Measurements from ENCODE around the gene SEC31A. TPM values are rescaled to one million over a fixed set of nuclear protein-coding genes. Genes with fewer than 3 reads are reported as not detected.
"Not testable (repeated sequence)": the region's sequence is repeated elsewhere in the genome, so short reads cannot be mapped to it uniquely, and the experiment has no call there.

The SEC31A gene, protein sequence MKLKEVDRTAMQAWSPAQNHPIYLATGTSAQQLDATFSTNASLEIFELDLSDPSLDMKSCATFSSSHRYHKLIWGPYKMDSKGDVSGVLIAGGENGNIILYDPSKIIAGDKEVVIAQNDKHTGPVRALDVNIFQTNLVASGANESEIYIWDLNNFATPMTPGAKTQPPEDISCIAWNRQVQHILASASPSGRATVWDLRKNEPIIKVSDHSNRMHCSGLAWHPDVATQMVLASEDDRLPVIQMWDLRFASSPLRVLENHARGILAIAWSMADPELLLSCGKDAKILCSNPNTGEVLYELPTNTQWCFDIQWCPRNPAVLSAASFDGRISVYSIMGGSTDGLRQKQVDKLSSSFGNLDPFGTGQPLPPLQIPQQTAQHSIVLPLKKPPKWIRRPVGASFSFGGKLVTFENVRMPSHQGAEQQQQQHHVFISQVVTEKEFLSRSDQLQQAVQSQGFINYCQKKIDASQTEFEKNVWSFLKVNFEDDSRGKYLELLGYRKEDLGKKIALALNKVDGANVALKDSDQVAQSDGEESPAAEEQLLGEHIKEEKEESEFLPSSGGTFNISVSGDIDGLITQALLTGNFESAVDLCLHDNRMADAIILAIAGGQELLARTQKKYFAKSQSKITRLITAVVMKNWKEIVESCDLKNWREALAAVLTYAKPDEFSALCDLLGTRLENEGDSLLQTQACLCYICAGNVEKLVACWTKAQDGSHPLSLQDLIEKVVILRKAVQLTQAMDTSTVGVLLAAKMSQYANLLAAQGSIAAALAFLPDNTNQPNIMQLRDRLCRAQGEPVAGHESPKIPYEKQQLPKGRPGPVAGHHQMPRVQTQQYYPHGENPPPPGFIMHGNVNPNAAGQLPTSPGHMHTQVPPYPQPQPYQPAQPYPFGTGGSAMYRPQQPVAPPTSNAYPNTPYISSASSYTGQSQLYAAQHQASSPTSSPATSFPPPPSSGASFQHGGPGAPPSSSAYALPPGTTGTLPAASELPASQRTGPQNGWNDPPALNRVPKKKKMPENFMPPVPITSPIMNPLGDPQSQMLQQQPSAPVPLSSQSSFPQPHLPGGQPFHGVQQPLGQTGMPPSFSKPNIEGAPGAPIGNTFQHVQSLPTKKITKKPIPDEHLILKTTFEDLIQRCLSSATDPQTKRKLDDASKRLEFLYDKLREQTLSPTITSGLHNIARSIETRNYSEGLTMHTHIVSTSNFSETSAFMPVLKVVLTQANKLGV
- 100 to 1,000 TPM; 103 to 106 TPM for total RNA-seq

DNA sequence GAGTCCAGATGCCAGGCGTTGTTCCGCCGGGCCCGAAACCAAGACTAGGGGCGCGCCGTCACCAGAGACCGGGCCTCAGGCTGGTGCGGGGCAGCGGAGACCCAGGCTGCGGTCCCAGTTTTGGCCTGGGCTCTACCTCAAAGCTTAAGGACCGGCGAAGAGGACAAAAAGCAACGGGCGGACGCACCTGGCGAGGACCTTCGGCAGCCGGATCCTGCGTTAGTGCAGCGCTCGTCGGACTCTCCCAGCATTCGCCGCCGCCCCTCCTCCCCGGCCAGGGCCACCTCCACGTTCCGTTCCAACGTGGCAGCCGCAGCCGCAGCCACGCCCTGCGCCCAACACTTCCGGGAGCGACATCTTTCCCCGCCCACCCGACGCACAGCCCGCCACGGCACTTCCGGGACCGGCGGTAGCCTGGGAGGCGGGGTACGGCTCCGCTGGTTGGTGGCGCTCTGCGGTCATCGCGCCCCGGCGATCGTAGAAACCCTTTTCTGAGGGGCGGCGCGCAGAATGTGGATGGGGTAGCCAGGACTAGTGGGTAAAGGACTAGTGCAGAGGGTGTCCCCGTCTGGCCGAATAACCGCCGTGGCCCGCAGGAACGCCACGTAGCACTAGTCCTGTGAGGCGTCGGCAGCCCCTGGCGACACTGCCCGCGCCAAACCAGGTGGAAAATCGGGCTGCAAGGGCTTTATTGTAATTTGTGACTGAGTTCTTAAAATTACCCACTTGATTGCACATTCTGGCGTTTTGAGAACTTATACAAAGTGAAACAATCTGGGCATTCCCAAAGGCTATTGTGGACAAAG, at the start of gene SEC31A:
Gene SEC31A, minus strand, starts transcription at position 253 of the 806 bp plus-strand sequence. CDS start 9,217 bp downstream, outside the sequence.
- Mint-ChIP-seq H3K27ac (peak within 1 kb of the TSS; percentile 92), H3K4me3 (peak within 1 kb of the TSS; percentile 89 to 93), H3K9me3 (no peaks in the 10 kb centered on the region), H3K36me3 (ENCODE audit: insufficient read depth in 2 of 2) (peaks cover 0 to 14% of the 10 kb centered on the region in 2 donors), H3K4me1 (ENCODE audit: low read depth) (peaks cover 65% of the 10 kb centered on the region), H3K27me3 (ENCODE audit: low read depth) (no peaks in the 10 kb centered on the region)
- DNase-seq, result peak; percentile 98 to 99
- peak; percentile 94 to 95 for ATAC-seq (replicated peaks in 1 of 2)

DNA sequence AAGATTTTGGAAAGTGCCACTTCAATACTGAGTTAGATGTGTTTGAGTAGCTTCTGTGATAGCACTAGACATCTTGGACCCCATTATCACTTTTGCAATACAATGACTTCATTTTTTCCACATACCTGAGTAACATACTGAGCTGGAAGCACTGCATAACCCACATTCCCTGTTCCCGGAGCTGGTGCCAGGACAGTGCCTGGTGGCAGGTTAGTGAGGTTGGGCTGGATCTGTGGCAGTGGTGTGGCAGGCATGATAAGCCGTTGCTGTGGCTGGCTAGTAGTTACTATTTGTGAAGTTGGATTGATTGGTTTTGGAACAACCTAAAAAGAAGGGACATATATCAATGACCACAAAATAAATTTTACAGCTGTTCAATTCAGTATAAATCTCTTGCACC, 48.5 kb upstream of the SEC31A start:
- no peaks in the 10 kb centered on the region for H3K9me3 Mint-ChIP-seq
- no peak overlapping the region for H3K27ac Mint-ChIP-seq
- ATAC-seq (replicated peaks in 1 of 2) (no peak), DNase-seq (no peak)
- no peak overlapping the region for H3K4me3 Mint-ChIP-seq
- H3K4me1 Mint-ChIP-seq (ENCODE audit: low read depth), result no peaks in the 10 kb centered on the region
- H3K36me3 Mint-ChIP-seq (ENCODE audit: insufficient read depth in 2 of 2), result peaks cover 7 to 33% of the 10 kb centered on the region in 2 donors
- H3K27me3 Mint-ChIP-seq (ENCODE audit: low read depth), result no peaks in the 10 kb centered on the region

DNA sequence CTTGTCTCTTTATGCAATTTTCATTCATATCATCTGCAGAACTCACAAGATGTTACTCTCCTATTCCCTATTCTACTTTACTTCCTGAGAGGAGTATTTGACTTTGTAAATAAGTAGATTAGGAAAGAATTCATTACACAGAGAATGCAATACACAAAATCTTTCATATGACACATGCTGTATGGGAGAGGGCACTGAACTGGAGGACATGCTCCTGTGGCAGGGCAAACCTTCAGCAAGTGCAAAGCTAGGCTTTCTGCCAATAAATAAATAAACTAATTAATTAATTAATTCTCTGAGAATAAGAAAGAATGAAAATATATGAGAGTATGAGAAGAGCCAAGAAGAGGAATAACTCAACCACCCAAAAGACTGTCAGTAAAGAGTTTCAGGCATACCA, 43.5 kb upstream of the SEC31A start:
- DNase-seq, result no peak
- no peaks in the 10 kb centered on the region for H3K4me1 Mint-ChIP-seq (ENCODE audit: low read depth)
- H3K4me3 Mint-ChIP-seq, result no peak overlapping the region
- peaks cover 5 to 33% of the 10 kb centered on the region in 2 donors for H3K36me3 Mint-ChIP-seq (ENCODE audit: insufficient read depth in 2 of 2)
- no peaks in the 10 kb centered on the region for H3K9me3 Mint-ChIP-seq
- no peak for ATAC-seq (replicated peaks in 1 of 2)
- H3K27me3 Mint-ChIP-seq (ENCODE audit: low read depth), result no peaks in the 10 kb centered on the region
- no peak overlapping the region for H3K27ac Mint-ChIP-seq

DNA sequence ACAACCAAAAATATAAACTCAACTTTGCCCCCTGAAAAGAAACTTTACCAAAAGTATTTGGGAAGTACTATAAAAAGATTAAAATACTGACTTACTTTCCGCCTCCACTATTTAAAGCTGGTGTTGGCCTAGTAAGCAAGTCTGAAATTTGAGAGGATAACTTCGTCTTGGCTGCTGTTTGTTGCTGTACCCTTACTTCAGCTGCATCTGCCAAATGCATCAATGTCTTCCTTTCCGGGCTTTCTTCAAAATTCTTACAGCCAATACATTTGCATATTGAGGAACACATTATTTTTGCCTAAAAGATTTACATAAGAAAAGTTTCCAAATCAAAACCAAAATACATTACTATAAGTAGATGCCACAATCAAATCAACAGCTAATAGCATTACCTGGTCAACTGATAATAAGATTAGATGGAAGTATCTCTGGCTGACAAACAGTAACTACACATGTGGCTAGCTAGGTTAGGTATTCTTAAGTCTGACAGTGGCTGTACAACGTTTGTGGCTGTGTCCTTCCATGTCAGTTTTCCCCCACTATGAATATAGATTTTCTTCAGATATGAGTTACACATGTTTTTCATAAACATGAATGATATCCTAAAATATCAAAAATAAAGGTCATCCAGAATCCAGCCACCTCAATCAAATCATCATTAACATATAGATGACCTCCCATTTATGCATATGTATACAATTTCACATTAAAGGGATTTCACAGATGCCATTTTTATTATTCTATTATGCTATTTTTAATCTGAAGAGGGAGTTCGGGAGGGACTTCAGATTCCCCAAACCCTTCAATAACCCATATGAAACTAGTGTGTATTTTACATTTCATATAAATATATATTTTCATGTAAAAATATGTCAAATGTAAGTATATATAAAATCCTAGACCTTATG, 40.1 kb upstream of the SEC31A start:
- DNase-seq (no peak), ATAC-seq (replicated peaks in 1 of 2) (no peak)
- Mint-ChIP-seq H3K4me1 (ENCODE audit: low read depth) (no peaks in the 10 kb centered on the region), H3K36me3 (ENCODE audit: insufficient read depth in 2 of 2) (peaks cover 9 to 27% of the 10 kb centered on the region in 2 donors), H3K9me3 (no peaks in the 10 kb centered on the region), H3K27ac (no peak overlapping the region), H3K27me3 (ENCODE audit: low read depth) (no peaks in the 10 kb centered on the region), H3K4me3 (no peak overlapping the region)

DNA sequence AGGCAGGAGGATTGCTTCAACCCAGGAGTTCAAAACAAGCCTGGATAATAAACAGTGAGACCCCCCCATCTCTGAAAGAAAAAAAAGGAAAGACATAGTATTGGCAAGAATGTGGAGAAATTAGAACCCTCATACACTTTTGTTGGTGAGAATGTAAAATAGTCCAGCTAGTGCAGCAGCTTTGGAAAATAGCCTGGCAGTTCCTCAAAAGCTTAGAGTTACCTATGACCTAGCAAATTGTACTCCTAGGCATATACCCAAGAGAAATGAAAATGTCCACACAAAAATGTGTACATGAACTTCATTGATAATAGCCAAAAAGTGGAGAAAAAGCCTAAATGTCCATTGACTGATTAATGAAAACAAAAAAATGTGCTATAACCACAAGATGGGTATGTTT, 30.8 kb upstream of the SEC31A start:
- Mint-ChIP-seq H3K27ac (no peak overlapping the region), H3K4me1 (ENCODE audit: low read depth) (peaks cover 5% of the 10 kb centered on the region), H3K36me3 (ENCODE audit: insufficient read depth in 2 of 2) (peaks cover 0 to 1% of the 10 kb centered on the region in 2 donors), H3K4me3 (no peak overlapping the region), H3K27me3 (ENCODE audit: low read depth) (no peaks in the 10 kb centered on the region), H3K9me3 (no peaks in the 10 kb centered on the region)
- DNase-seq (no peak), ATAC-seq (replicated peaks in 1 of 2) (no peak)

DNA sequence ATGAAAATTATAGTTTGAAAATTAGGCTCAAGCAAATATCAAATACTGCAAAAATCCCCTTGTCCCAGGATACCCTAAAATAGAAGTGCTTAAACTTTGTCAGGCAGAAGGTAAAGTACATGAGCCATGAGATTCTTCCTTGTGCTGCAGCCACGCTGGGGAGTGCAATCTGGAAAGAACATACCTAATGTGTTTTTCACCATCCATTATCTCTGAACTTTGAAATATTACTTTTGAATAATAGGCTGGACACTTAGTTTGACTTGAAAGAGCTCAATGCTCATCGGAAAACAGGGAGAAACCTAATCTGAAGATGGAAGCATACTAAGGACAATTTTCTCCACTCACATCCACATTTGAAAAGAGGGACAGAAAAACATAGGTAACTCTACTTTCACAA, 28.4 kb upstream of the SEC31A start:
- no peak overlapping the region for H3K4me3 Mint-ChIP-seq
- peaks cover 5% of the 10 kb centered on the region for H3K4me1 Mint-ChIP-seq (ENCODE audit: low read depth)
- no peak for ATAC-seq (replicated peaks in 1 of 2)
- no peaks in the 10 kb centered on the region for H3K27me3 Mint-ChIP-seq (ENCODE audit: low read depth)
- no peaks in the 10 kb centered on the region for H3K9me3 Mint-ChIP-seq
- peaks cover 0 to 3% of the 10 kb centered on the region in 2 donors for H3K36me3 Mint-ChIP-seq (ENCODE audit: insufficient read depth in 2 of 2)
- no peak overlapping the region for H3K27ac Mint-ChIP-seq
- DNase-seq, result no peak

DNA sequence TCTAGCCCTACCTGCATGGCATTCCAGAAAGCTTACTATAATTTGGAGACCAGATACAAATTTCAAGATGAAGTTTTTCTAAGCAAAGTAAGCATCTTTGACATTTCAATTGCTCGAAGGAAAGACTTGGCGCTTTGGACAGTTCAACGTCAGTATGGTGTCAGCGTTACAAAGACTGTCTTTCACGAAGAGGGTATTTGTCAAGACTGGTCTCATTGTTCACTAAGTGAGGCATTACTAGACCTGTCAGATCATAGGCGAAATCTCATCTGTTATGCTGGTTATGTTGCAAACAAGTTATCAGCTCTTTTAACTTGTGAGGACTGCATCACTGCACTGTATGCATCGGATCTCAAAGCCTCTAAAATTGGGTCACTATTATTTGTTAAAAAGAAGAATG, 27.1 kb upstream of the SEC31A start:
- H3K27me3 Mint-ChIP-seq (ENCODE audit: low read depth), result no peaks in the 10 kb centered on the region
- H3K27ac Mint-ChIP-seq, result no peak overlapping the region
- no peak overlapping the region for H3K4me3 Mint-ChIP-seq
- DNase-seq, result no peak
- peaks cover 0 to 4% of the 10 kb centered on the region in 2 donors for H3K36me3 Mint-ChIP-seq (ENCODE audit: insufficient read depth in 2 of 2)
- ATAC-seq (replicated peaks in 1 of 2), result no peak
- no peaks in the 10 kb centered on the region for H3K9me3 Mint-ChIP-seq
- H3K4me1 Mint-ChIP-seq (ENCODE audit: low read depth), result peaks cover 2% of the 10 kb centered on the region

DNA sequence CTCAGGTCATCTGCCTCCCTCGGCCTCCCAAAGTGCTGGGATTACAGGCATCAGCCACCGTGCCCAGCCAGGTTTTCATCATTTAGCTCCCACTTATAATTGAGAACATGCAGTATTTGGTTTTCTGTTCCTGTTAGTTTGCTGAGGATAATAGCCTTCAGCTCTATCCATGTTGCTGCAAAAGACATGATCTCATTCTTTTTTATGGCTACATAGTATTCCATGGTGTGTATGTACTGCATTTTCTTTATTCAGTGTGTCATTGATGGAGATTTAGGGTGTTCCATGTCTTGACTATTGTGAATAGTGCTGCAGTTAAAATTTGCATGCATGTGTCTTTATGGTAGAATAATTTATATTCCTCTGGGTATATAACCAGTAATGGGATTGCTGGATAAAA, 23.0 kb upstream of the SEC31A start:
- H3K36me3 Mint-ChIP-seq (ENCODE audit: insufficient read depth in 2 of 2); ATAC-seq (replicated peaks in 1 of 2); H3K4me1 Mint-ChIP-seq (ENCODE audit: low read depth); H3K9me3 Mint-ChIP-seq; DNase-seq; H3K27ac Mint-ChIP-seq; H3K4me3 Mint-ChIP-seq; H3K27me3 Mint-ChIP-seq (ENCODE audit: low read depth): not testable (repeated sequence)

DNA sequence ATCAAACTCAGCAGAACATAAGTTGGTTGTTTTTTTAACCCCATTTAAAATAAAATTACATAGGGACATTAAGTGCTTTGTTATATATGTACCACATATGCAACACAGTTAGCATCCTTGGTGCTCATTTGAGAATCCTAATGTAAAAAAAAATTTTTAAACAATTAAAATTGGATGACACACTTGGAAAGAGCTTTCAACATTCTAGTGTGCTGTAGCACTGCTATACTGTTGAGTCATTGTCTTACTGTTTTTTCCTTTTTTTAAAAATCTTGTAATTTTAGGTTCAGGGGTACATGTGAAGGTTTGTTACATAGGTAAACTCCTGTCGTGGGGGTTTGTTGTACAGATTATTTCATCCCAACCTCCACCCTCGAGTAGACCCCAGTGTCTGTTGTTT, 22.4 kb upstream of the SEC31A start:
- no peak for DNase-seq
- H3K4me1 Mint-ChIP-seq (ENCODE audit: low read depth), result no peaks in the 10 kb centered on the region
- peaks cover 0 to 5% of the 10 kb centered on the region in 2 donors for H3K36me3 Mint-ChIP-seq (ENCODE audit: insufficient read depth in 2 of 2)
- no peak for ATAC-seq (replicated peaks in 1 of 2)
- H3K27me3 Mint-ChIP-seq (ENCODE audit: low read depth), result no peaks in the 10 kb centered on the region
- H3K27ac Mint-ChIP-seq, result no peak overlapping the region
- H3K9me3 Mint-ChIP-seq, result no peaks in the 10 kb centered on the region
- H3K4me3 Mint-ChIP-seq, result no peak overlapping the region

DNA sequence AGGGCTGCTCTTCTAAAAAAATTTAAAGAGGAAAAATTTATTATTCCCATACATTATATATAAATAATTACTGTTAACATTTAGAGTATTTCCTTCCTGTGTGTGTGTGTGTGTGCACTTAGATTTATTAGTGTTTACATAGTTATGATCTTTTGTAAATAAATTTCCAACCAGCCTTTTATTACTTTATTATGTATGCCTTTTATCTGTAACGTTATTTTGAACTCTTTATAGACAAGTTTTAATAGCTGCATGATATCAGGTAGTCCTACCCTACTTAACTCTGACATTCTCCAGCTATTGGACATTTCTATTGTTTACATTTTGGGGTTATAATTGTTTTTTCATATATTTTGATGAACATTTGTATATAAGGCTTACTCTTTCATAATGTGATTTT, 18.4 kb upstream of the SEC31A start:
- H3K4me3 Mint-ChIP-seq, result no peak overlapping the region
- no peaks in the 10 kb centered on the region for H3K9me3 Mint-ChIP-seq
- DNase-seq (no peak), ATAC-seq (replicated peaks in 1 of 2) (no peak)
- H3K36me3 Mint-ChIP-seq (ENCODE audit: insufficient read depth in 2 of 2), result peaks cover 0 to 2% of the 10 kb centered on the region in 2 donors
- peaks cover 26% of the 10 kb centered on the region for H3K4me1 Mint-ChIP-seq (ENCODE audit: low read depth)
- no peaks in the 10 kb centered on the region for H3K27me3 Mint-ChIP-seq (ENCODE audit: low read depth)
- H3K27ac Mint-ChIP-seq, result no peak overlapping the region

DNA sequence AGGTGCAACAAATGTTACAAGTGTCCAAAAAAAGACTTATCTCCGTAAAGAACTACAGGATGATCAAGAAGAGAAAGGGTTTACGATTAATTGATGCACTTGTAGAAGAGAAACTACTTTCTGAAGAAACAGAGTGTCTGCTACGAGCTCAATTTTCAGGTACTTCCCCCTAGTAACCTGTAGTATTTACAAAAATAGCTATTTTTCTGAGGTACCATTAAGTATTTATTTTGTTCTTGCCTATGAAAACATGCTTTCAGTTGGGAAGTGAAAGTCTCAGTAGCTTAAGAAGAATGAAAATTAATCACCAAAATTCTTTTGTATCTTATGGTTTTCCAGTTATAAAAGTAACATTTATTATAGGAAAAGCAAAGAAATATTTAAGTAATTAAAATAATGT, 15.5 kb upstream of the SEC31A start:
- ATAC-seq (replicated peaks in 1 of 2), result no peak
- H3K4me3 Mint-ChIP-seq, result no peak overlapping the region
- H3K27ac Mint-ChIP-seq, result no peak overlapping the region
- no peaks in the 10 kb centered on the region for H3K9me3 Mint-ChIP-seq
- H3K4me1 Mint-ChIP-seq (ENCODE audit: low read depth), result peaks cover 39% of the 10 kb centered on the region
- no peaks in the 10 kb centered on the region for H3K27me3 Mint-ChIP-seq (ENCODE audit: low read depth)
- peaks cover 0 to 1% of the 10 kb centered on the region in 2 donors for H3K36me3 Mint-ChIP-seq (ENCODE audit: insufficient read depth in 2 of 2)
- DNase-seq, result no peak

All from activated T-cell treated with anti-CD3 and anti-CD28 coated beads, Interleukin-2, amount 50 U/mL, for 72 hours (primary cell).